Camera-type eye (tissue), 1 donor: ENCODE measurements around the gene METTL8. TPM values are rescaled to one million over a fixed set of nuclear protein-coding genes. Genes with fewer than 3 reads are reported as not detected.

Experiments
- total RNA-seq: library from RNA; depleted of rRNA; stranded (reverse); fragments of >200 nt; gene quantifications from one replicate; pipeline ENCODE4 v1.2.3, GENCODE V29; 2014

METTL8 gene
- total RNA-seq, result 20.7 TPM

GRCh38 chr2:171433763-171434012 is at the start of gene METTL8:
Gene METTL8 (minus strand): TSS chr2:171433990. CDS start chr2:171392185, 41,805 bp downstream.

DNA sequence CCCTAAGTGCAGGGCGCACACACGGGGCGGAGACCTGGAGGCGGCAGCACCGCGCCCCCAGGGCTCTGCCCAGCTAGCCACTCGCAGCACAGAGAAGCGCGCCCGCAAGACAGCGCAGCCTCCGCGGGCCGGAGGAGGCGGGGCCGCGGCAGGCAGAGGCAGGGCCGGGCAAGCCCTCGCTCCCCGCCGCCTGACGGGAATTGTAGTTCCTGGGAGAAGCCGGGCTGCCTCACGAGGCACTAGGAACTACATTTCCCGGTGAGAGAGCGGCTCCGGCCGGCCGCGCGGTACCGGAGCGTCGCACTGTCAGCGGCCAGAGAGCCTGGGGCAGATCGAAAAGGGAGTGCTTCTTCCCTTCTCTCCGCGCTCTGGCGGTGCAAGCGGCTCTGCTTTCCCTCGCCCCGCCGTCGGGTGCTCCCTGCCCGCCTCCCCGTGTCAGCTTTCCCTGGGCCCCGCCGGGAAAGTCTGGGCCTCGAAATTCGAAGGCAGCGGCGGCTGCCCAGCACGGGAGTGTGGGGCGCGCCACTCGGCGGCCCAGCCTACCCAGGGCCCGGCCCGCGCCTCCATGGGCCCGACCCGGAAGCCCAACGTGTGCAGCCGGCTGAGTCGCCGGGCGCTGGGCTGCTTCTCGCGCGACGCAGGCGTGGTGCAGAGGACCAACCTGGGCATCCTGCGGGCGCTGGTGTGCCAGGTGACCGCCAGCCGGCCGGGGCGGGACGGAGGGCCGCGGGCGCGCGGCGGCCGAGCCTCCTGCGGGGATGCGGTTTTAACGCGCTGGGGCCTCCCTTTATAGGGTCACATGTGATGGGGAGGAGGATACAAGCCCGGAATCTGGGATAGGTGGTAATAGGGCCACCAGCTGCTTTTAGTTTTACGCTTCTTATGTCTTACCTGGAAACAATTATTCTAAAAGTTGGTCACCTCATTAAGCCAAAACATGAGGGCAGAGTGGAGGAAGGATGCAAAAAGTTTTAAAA is 511 bp upstream of the METTL8 start, which contains the start of gene DCAF17:
Gene DCAF17, plus strand, starts transcription at position 214 of the 977 bp plus-strand sequence. Its CDS starts 352 bp downstream, at position 566.

Other genes starting within 250 kb of the METTL8 start
- gene DCAF17, start 236 bp upstream of the METTL8 start, total RNA-seq, result 49.0 TPM
- 119 TPM for gene CYBRD1, start 88.5 kb upstream of the METTL8 start, total RNA-seq